C4-2B (cell line): Measurements from ENCODE around the gene ATPAF2.

Experiments used
- H3K27ac ChIP-seq: fragments of 450-650 bp; 2 replicates; pipeline ENCODE4 v1.5.1; 2017
- ZFX ChIP-seq: fragments of 450-650 bp; IDR thresholded peaks from 2 replicates; pipeline ENCODE4 v1.6.1; 2017
- TF ChIP-seq, protein P1 (sequence below): fragments of 450-650 bp; conservative IDR thresholded peaks from 2 replicates; pipeline ENCODE4 v1.5.1; 2017; ENCODE audit warnings: mild to moderate bottlenecking

The ATPAF2 gene

DNA sequence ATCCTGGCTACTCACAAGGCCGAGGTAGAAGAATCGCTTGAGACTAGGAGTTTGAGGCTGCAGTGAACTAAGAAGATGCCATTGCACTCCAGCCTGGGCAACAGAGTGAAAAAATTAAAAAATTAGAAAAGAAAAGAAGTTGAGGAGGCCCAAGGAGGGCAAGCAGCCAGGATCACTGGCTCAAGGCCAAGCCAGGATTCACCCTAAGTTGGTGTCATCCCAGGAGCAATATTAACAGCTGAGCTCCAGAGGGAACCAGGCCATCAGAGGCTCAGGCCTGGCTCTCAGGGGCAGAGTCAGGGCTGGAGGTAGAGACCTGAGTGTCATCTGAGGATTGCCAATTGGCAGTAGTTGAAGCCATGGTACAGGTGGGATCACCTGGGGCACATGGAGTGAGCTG is 45.6 kb downstream of the ATPAF2 start:
- TF ChIP-seq, protein P1, sequence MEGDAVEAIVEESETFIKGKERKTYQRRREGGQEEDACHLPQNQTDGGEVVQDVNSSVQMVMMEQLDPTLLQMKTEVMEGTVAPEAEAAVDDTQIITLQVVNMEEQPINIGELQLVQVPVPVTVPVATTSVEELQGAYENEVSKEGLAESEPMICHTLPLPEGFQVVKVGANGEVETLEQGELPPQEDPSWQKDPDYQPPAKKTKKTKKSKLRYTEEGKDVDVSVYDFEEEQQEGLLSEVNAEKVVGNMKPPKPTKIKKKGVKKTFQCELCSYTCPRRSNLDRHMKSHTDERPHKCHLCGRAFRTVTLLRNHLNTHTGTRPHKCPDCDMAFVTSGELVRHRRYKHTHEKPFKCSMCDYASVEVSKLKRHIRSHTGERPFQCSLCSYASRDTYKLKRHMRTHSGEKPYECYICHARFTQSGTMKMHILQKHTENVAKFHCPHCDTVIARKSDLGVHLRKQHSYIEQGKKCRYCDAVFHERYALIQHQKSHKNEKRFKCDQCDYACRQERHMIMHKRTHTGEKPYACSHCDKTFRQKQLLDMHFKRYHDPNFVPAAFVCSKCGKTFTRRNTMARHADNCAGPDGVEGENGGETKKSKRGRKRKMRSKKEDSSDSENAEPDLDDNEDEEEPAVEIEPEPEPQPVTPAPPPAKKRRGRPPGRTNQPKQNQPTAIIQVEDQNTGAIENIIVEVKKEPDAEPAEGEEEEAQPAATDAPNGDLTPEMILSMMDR = no peak
- no peak for TF ChIP-seq ZFX
- no peak overlapping the region for H3K27ac ChIP-seq

DNA sequence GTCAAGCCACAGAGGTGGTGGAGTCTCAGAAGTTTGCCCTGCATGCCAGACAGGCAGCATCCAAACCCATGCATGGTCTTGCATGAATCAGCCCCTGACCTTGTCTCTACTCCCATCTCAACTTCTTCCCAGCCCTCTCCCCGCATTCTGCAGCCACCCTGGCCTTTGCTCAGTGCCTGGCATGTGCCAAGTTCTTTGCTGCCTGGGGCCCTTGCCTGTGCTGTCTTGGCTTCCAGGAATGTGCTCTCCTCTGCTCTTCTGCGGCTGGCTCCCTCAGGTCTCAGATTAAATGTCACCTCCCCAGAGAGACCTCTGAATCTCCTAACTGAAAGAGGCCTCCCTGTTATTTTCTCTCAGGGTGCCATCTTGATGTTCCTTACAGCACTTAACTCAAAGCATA is 48.7 kb downstream of the ATPAF2 start:
- no peak overlapping the region for H3K27ac ChIP-seq
- TF ChIP-seq, protein P1 = no peak
- no peak for TF ChIP-seq ZFX

DNA sequence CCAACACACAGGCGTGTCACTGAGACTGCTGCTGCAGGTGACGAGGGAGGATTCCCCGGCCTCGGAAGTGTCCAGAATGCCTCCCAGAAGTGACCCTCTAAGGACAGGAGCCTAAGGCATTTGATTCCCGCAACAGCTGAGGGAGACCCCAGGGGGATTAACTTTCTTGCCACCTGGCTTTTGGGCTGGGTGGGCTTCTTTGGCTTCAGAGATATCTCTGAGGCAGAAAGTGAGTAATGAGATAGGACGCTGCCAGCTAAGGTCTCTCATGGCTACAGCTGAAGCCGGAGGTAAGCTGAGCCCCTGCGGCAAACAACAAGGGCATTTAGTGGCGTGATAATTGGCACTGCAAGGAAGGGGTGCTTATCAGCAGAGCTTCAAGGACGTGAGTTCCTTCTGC is 49.4 kb downstream of the ATPAF2 start:
- TF ChIP-seq, protein P1 = no peak
- TF ChIP-seq ZFX = no peak

DNA sequence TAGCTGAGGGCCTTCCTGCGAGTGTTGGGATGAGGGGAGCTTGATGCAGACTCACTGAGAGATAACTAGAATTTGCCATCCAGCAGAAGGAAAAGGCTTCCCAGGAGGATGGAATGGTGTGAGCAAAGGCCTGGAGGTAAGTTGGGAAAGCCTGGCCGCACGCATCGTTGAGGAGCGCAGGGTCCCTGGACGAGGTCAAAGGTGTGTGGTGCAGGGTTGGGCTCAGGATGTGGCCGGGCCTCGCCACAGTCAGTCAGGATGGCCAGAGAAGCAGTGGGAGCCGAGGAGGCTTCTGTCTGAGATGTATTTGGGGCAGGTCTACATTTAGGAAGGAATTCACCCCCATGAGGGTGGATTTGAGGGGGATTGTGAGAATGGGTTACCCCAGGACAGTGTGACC is 49.9 kb downstream of the ATPAF2 start:
- TF ChIP-seq, protein P1 = no peak
- no peak for TF ChIP-seq ZFX
- no peak overlapping the region for H3K27ac ChIP-seq

More for the DNA sequence above, 49.4 kb downstream of the ATPAF2 start:
- H3K27ac ChIP-seq = no peak overlapping the region

DNA sequence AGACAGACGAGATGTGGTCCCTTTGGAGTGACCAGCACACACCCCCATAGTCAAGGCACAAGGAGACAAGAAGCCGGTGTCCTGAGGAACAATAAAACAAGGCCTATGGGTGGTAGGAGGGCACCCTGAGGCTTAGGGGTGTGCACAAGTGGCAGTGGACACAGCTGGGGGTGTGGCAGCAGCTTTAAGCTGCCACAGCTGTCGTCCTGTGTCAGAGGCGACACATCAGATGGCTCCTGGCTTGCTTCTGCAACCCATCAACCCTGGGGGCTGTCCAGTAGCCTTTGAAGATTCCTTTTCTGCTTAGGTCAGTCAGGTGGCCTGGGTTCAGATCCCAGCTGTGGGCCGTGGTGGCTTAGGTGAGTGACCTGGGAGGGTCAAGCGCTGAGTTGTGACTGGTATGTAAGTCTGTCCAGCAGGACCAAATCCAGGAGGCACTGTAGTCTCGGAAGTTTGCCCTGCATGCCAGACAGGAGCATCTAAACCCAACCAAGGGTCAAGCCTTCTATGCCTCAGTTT is 50.5 kb downstream of the ATPAF2 start:
- no peak overlapping the region for H3K27ac ChIP-seq
- no peak for TF ChIP-seq ZFX
- TF ChIP-seq, protein P1 = no peak

DNA sequence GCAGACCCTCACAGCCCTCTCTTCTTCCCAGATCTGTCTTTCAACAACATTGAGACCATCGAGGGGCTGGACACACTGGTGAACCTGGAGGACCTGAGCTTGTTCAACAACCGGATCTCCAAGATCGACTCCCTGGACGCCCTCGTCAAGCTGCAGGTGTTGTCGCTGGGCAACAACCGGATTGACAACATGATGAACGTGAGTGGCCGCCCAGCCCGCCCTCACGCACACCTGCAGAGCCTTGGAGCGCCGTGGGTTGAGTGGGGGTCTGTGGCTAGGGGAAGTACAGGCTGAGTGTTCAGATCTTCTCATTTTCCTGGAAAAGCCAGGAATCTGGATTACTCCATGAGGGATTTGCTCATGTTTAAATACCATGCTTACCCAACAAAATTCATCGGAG is 51.1 kb downstream of the ATPAF2 start:
- no peak overlapping the region for H3K27ac ChIP-seq
- TF ChIP-seq, protein P1 = no peak
- no peak for TF ChIP-seq ZFX

DNA sequence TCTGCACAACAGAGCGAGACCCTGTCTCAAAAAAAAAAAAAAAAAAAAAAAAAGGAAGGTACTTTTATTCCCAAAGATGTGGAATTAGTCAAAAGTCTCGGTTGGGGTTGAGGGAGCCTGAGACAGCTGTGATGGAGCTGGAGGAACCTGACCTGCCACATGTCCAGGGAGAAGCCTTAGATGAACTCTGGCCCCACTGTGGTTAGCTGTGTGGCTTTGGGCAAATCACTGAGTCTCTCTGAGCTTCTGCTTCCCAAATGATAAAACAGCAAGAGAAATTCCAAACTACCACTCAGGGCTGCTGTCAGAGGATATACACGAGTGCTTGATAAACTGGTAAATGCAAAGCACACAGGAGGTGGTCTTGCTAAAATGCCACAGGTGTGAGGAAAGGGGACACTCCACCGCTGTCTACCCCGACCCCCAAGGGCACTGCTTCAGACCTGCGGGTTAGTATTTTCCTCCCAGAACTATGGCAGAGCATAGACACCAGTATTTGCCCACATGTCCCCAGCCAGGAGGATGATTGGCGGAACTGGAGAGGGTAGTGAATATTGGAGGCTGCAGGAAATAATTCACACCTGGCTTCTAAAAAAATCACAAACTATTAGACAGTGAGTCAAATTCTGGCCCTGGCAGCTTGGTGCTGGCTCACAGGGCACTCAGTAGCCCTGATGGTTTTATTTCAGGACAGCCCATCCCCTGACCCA is 51.6 kb downstream of the ATPAF2 start:
- TF ChIP-seq, protein P1 = no peak
- no peak for TF ChIP-seq ZFX

More for the DNA sequence above, 51.6 kb downstream of the ATPAF2 start:
- no peak overlapping the region for H3K27ac ChIP-seq
